ENCODE results near the gene KRTAP1-3. TPM values are rescaled to one million over a fixed set of nuclear protein-coding genes. Genes with fewer than 3 reads are reported as not detected.
"Not testable (repeated sequence)": the region's sequence is repeated elsewhere in the genome, so short reads cannot be mapped to it uniquely, and the experiment has no call there.

KRTAP1-3 gene
- total RNA-seq, 4 donors from 2014 or later = not detected

- DNase-seq (ENCODE audit: low spot score) = no peak
- no peak for TF ChIP-seq CTCF (IDR thresholded peaks at IDR 0.05)
- no peak for ATAC-seq (ENCODE audit: low FRiP score)
Measured at GRCh38 chr17:41001795-41002194, 32.9 kb downstream of the KRTAP1-3 start.

DNA sequence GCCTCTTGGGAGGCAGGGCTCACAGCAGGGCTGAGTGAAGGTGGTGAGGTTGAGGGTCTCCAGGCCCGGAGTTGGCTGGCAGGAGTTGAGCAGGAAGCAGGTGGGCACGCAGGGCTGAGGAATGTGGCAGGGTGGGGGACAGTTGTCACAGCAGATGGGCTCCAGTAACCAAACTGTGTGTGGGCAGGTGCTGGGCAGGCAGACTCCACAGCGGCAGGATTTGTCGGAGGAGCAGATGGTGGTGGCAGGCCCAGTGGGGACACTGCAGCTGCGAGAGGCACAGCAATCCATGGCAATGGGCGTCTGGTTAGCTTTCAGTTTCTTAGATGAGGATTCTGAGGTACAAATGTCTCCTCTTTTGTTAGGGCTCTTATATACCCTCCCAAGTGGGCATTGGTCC, 35.1 kb downstream of the KRTAP1-3 start, which contains the start of gene KRTAP3-2:
KRTAP3-2 (minus strand) TSS at position 344 of the 400 bp plus-strand sequence; CDS start at position 291, 53 bp downstream.
- not testable (repeated sequence) for ATAC-seq (ENCODE audit: low FRiP score); DNase-seq (ENCODE audit: low spot score)

DNA sequence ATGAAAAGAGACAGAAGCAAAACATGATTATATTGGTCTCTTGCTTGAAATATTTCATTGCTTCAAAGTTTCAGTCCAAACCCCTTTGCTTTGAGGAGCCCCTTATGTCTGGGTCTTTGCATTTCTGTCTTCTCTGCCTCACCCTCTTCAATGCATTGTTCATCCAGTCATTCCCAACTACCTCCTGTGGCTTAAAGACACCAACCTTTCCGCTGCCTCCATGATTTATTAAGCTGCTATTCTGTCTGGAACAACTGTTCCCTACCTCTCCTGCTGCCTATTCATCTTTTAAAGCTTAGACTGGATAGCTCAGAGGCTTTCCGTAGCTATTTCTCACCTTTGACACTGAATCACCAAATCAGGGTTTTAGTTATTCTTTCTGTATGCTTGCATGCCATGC, 37.3 kb downstream of the KRTAP1-3 start:
- no peak for DNase-seq (ENCODE audit: low spot score)
- no peak for ATAC-seq (ENCODE audit: low FRiP score)
- no peak for TF ChIP-seq CTCF (IDR thresholded peaks at IDR 0.05)

- no peak for ATAC-seq (ENCODE audit: low FRiP score)
- no peak for DNase-seq (ENCODE audit: low spot score)
- no peak for TF ChIP-seq CTCF (IDR thresholded peaks at IDR 0.05)
Measured at GRCh38 chr17:40996829-40997228, 37.8 kb downstream of the KRTAP1-3 start.

DNA sequence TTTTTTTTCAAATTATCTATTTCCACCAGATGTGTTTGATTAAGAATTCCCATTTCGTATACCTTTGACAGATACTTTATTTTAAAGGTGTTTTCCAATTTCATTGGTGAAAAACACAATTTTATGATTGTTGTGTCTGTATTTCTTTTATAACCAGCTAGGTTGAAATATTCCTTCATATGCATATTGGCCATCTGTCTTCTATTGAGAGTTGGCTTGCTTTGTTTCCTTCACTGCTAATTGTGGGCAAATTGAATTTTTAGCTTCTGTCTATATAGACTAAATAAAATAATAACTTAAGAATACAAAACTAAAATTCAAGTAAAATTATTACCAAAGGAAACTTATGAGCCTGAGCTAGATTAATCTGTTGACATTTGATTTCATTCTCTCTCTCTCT, 39.6 kb downstream of the KRTAP1-3 start:
- TF ChIP-seq CTCF (IDR thresholded peaks at IDR 0.05) = no peak
- ATAC-seq (ENCODE audit: low FRiP score) = no peak
- DNase-seq (ENCODE audit: low spot score) = no peak

- ATAC-seq (ENCODE audit: low FRiP score) = no peak
- DNase-seq (ENCODE audit: low spot score) = no peak
- TF ChIP-seq CTCF (IDR thresholded peaks at IDR 0.05) = no peak
Measured at GRCh38 chr17:40993839-40994238, 40.8 kb downstream of the KRTAP1-3 start, which contains the start of gene KRTAP3-3. TSS of gene KRTAP3-3 (minus strand) at chr17:40994164. CDS start at chr17:40994097, 67 bp downstream.

GRCh38 chr17:40993084-40993483, 41.6 kb downstream of the KRTAP1-3 start:
- DNase-seq (ENCODE audit: low spot score) (no peak), ATAC-seq (ENCODE audit: low FRiP score) (no peak)
- no peak for TF ChIP-seq CTCF (IDR thresholded peaks at IDR 0.05)

DNA sequence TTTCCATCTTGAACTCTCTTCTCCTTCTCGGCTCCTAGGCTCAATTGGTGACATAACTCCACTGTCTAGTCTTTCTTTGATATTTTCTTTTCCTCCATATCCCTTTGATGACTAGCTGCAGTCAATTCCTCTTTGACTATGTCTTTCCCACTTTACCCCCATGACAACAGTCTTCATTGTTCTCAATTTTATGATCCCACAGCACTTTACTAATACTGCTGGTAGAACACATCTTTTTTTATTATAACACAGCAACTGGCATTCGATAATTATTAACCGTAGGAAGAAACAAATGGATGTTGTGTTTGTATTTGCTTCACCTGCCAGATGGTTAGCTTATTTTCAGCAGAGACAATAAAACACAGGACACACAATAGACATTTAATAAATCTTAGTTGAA, 42.0 kb downstream of the KRTAP1-3 start:
- no peak for TF ChIP-seq CTCF (IDR thresholded peaks at IDR 0.05)
- DNase-seq (ENCODE audit: low spot score) = no peak

More for the DNA sequence above, 42.0 kb downstream of the KRTAP1-3 start:
- no peak for ATAC-seq (ENCODE audit: low FRiP score)
